GM18511 (cell line): ENCODE data around the gene SCN7A.
"Not testable (repeated sequence)": the region's sequence is repeated elsewhere in the genome, so short reads cannot be mapped to it uniquely, and the experiment has no call there.

Source experiments
- ATAC-seq: cut with Tn5 transposase; IDR thresholded peaks from one replicate; pipeline ENCODE4 v1.9.1; 2021; ENCODE audit warnings: mild to moderate bottlenecking, moderate library complexity; ENCODE audit not compliant: unreplicated experiment

Gene SCN7A

DNA sequence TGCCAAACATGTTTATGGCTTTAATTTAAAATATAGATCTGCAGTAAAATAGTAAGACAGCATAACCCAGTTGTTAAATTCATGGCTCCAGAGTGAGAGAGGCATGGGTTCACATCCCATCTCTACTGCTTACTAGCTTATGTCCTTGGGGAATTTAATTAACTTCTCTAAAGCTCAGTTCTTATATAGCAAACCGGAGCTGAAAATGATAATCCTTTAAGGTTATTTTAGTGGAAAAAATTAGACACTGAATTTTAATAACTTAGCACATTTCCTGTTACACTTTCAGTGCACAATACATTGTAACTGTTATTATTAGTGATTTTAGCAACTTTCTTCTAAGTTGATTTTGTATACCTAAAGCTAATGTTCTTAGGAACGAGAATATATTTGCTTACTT, 133.1 kb downstream of the SCN7A start:
- no peak for ATAC-seq

DNA sequence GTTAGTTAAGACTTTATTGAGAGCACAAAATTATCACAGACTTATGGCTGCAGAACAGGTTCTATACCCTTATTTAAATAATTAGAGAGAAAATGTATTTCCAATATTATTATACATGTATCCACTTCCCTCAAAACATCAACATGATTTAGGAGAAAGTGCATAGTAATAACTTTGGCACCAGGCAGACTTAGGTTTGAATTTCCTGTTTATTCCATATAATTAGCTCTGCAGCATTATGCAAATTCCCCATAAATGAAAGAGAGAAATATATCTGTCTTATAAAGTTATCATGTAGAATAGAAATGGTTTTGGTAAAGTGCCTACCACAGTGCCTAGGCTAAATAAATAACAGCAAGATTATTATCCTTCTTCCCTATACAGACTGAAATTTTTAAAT, 133.6 kb downstream of the SCN7A start:
- ATAC-seq: no peak

DNA sequence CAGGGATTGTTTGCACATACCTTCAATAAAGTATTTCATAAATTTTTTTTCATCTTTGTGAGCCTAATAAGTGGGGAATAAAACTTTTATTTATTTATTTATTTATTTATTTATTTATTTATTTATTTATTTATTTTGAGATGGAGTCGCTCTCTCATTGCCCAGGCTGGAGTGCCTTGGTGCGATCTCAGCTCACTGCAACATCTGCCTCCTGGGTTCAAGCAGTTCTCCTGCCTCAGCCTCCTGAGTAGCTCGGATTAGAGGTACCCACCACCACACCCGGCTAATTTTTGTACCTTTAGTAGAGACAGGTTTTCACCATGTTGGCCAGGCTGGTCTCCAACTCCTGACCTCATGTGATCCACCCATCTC, 136.1 kb downstream of the SCN7A start:
- not testable (repeated sequence) for ATAC-seq

DNA sequence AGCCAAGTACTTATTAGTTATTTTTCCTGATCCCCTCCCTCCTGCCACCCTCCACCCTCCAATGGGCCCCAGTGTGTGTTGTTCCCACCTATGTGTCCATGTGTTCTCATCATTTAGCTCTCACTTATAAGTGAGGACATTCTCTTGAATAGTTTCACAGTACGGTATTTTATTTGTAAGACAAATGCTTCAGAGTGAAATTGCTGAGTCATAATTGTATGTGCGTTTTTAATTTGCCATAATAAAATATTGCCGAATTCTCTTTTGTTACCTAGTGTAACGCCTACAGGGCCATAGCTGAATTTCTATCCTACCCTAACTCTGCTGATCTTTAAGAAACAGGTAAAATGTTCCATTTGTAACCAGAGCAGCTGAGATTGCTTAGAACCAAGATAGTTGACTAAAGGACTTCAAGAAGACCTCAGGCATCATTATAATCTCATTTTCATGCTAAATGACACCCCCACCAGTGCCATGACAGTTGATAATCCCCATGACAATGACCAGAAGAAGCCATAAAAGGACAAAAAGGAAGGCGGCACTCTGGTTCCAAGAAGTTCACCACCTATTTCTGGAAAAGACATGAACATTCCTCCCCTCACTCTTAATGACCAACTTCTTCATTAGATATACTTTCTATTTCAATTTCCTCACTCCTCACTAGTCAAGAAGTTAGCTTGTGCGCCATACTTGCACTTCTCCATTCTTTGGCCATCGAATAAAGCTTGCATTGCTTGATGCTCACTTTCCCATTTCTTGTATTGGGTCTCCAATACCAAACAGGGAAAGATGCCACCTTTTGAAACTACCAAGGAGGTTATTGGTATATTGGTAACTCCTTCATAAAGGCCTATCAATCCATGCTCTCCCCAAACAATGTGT, 136.7 kb downstream of the SCN7A start:
- no peak for ATAC-seq
